Measurements from ENCODE around the gene CHD2. TPM values are rescaled to one million over a fixed set of nuclear protein-coding genes. Genes with fewer than 3 reads are reported as not detected.

CHD2 gene
- total RNA-seq, 1 experiment from 2014 or later: 85.0 TPM

GRCh38 chr15:93018574-93018973 is 118.5 kb downstream of the CHD2 start:
- intact Hi-C loops (cut with micrococcal nuclease; ENCODE audit: unreplicated experiment): no loop called here
- ChIA-PET CTCF (interaction anchor here (0.6 to 0.9 kb wide), 4 partner anchors 11 to 499 kb away, joined by 3 to 6 read pairs (median 4); no protein-coding TSS in a partner anchor), POLR2A (no interaction called here)
- no peaks in the 10 kb centered on the region for H3K4me1 Mint-ChIP-seq (ENCODE audit: low read depth, unreplicated experiment)
- H3K4me3 Mint-ChIP-seq (ENCODE audit: unreplicated experiment): no peak overlapping the region
- Histone ChIP-seq H3K27me3 (replicated peaks; ENCODE audit: control insufficient read depth, insufficient read depth, low read length) (no peaks in the 10 kb centered on the region), H3K36me3 (ENCODE audit: control insufficient read depth, insufficient read depth, low read length) (peaks cover 3% of the 10 kb centered on the region), H3K9me3 (no peaks in the 10 kb centered on the region), H3K4me1 (no peaks in the 10 kb centered on the region), H3K4me3 (ENCODE audit: low read depth, low read length) (no peak overlapping the region)
- no peaks in the 10 kb centered on the region for H3K27me3 Mint-ChIP-seq (ENCODE audit: insufficient read depth, unreplicated experiment)
- H3K27ac Mint-ChIP-seq (ENCODE audit: unreplicated experiment): no peak overlapping the region
- H3K9me3 Mint-ChIP-seq (ENCODE audit: unreplicated experiment): no peaks in the 10 kb centered on the region
- H3K36me3 Mint-ChIP-seq (ENCODE audit: insufficient read depth, unreplicated experiment): peaks cover 99% of the 10 kb centered on the region
- peak in 1 of 2 experiments; percentile 30 for DNase-seq
- peak; percentile 11 to 14 for TF ChIP-seq CTCF (IDR thresholded peaks at IDR 0.05; ENCODE audit: insufficient read depth in 1 of 2, low read depth in 1 of 2, low read length in 1 of 2, severe bottlenecking in 1 of 2, unreplicated experiment in 1 of 2)
- no TSS peak for BruUV-seq (replicated peaks)

GRCh38 chr15:93019090-93019489 is 119.0 kb downstream of the CHD2 start:
- Mint-ChIP-seq H3K4me1 (ENCODE audit: low read depth, unreplicated experiment) (no peaks in the 10 kb centered on the region), H3K4me3 (ENCODE audit: unreplicated experiment) (no peak overlapping the region), H3K36me3 (ENCODE audit: insufficient read depth, unreplicated experiment) (peaks cover 99% of the 10 kb centered on the region), H3K27me3 (ENCODE audit: insufficient read depth, unreplicated experiment) (no peaks in the 10 kb centered on the region), H3K9me3 (ENCODE audit: unreplicated experiment) (no peaks in the 10 kb centered on the region), H3K27ac (ENCODE audit: unreplicated experiment) (no peak overlapping the region)
- H3K27me3 ChIP-seq (replicated peaks; ENCODE audit: control insufficient read depth, insufficient read depth, low read length): no peaks in the 10 kb centered on the region
- TF ChIP-seq CTCF (IDR thresholded peaks at IDR 0.05; ENCODE audit: insufficient read depth in 1 of 2, low read depth in 1 of 2, low read length in 1 of 2, severe bottlenecking in 1 of 2, unreplicated experiment in 1 of 2): no peak
- BruUV-seq (replicated peaks): no TSS peak
- POLR2A ChIA-PET: no interaction called here
- H3K4me1 ChIP-seq: no peaks in the 10 kb centered on the region
- H3K36me3 ChIP-seq (ENCODE audit: control insufficient read depth, insufficient read depth, low read length): peaks cover 3% of the 10 kb centered on the region
- H3K4me3 ChIP-seq (ENCODE audit: low read depth, low read length): no peak overlapping the region
- no peak for DNase-seq
- CTCF ChIA-PET: interaction anchor here (0.6 to 0.9 kb wide), 3 partner anchors 136 to 499 kb away, joined by 3 to 6 read pairs (median 3); no protein-coding TSS in a partner anchor
- H3K9me3 ChIP-seq: no peaks in the 10 kb centered on the region
- intact Hi-C loops (cut with micrococcal nuclease; ENCODE audit: unreplicated experiment): no loop called here

- CTCF ChIA-PET: no interaction called here
- Mint-ChIP-seq H3K9me3 (ENCODE audit: unreplicated experiment) (no peaks in the 10 kb centered on the region), H3K27me3 (ENCODE audit: insufficient read depth, unreplicated experiment) (no peaks in the 10 kb centered on the region), H3K4me3 (ENCODE audit: unreplicated experiment) (no peak overlapping the region), H3K36me3 (ENCODE audit: insufficient read depth, unreplicated experiment) (peaks cover 99% of the 10 kb centered on the region), H3K4me1 (ENCODE audit: low read depth, unreplicated experiment) (no peaks in the 10 kb centered on the region), H3K27ac (ENCODE audit: unreplicated experiment) (no peak overlapping the region)
- Histone ChIP-seq H3K4me1 (no peaks in the 10 kb centered on the region), H3K4me3 (ENCODE audit: low read depth, low read length) (no peak overlapping the region), H3K9me3 (no peaks in the 10 kb centered on the region), H3K27me3 (replicated peaks; ENCODE audit: control insufficient read depth, insufficient read depth, low read length) (no peaks in the 10 kb centered on the region), H3K36me3 (ENCODE audit: control insufficient read depth, insufficient read depth, low read length) (peaks cover 6% of the 10 kb centered on the region)
- intact Hi-C loops (cut with micrococcal nuclease; ENCODE audit: unreplicated experiment): no loop called here
- TF ChIP-seq CTCF (IDR thresholded peaks at IDR 0.05; ENCODE audit: insufficient read depth in 1 of 2, low read depth in 1 of 2, low read length in 1 of 2, severe bottlenecking in 1 of 2, unreplicated experiment in 1 of 2): no peak
- BruUV-seq (replicated peaks): no TSS peak
- no peak for DNase-seq
- POLR2A ChIA-PET: no interaction called here
These were observed 119.8 kb downstream of the CHD2 start for GRCh38 chr15:93019971-93020370.

Measured in Caco-2 (cell line).